ENCODE measurements around the gene AOC3. TPM values are rescaled to one million over a fixed set of nuclear protein-coding genes. Genes with fewer than 3 reads are reported as not detected.

The AOC3 gene
- total and polyA plus RNA-seq, 2 of the 13 experiments (the other 11 are each of a cell fraction or from before 2014, with no cell fraction given) = 8.7 to 51.7 TPM

DNA sequence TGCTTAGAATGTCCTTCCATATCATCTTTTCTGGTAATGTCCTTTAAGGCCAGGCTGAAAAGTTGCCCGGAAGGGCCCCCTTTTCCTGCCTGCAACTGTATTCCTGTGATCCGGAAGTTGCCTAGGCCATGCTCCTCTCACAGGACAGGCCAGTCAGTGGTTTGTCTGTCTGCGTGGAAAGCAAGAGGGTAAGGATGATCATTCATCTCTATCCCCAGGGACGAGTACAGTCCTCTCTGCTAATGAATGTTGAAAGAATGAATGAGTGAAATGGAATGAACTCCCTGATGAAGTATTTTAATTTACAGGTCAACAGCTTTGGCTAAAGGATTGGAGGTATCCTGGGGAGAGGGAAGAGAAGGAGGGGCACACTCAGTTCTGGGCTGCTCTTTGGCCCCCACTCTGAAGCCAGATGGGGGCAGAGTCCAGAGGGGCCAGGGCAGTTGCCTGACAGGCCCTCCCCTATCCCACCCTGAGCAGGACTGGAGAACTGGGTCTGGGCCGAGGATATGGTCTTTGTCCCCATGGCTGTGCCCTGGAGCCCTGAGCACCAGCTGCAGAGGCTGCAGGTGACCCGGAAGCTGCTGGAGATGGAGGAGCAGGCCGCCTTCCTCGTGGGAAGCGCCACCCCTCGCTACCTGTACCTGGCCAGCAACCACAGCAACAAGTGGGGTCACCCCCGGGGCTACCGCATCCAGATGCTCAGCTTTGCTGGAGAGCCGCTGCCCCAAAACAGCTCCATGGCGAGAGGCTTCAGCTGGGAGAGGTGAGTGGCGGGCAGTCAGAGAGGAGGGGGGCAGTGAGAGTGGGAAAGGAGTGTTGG lies 3.2 kb downstream of the AOC3 start (continued):
- TF ChIP-seq HMGXB4 (CRISPR knock-in tag; IDR thresholded peaks at IDR 0.05; ENCODE audit: borderline replicate concordance in 1 of 2, low read depth in 1 of 2) (peak in 1 of 2 experiments; percentile 52; a peak in 2 of 4 replicates), SMARCE1 (IDR thresholded peaks at IDR 0.05; ENCODE audit: borderline replicate concordance) (no peak), ZNF333 (CRISPR knock-in tag; IDR thresholded peaks at IDR 0.05; ENCODE audit: borderline replicate concordance) (no peak), ZMYM3 (CRISPR knock-in tag; IDR thresholded peaks at IDR 0.05) (no peak), MTA1 (CRISPR knock-in tag; IDR thresholded peaks at IDR 0.05; ENCODE audit: borderline replicate concordance) (peak; percentile 98), NKX3-1 (CRISPR knock-in tag; IDR thresholded peaks at IDR 0.05) (no peak), PRMT3 (CRISPR knock-in tag; IDR thresholded peaks at IDR 0.05; ENCODE audit: borderline replicate concordance, low read depth) (no peak), AHDC1 (CRISPR knock-in tag; IDR thresholded peaks at IDR 0.05; ENCODE audit: borderline replicate concordance) (peak; percentile 85), HIVEP1 (CRISPR knock-in tag; IDR thresholded peaks at IDR 0.05) (no peak), IRF2 (CRISPR knock-in tag; IDR thresholded peaks at IDR 0.05) (no peak), MBNL3 (CRISPR knock-in tag; conservative IDR thresholded peaks at IDR 0.05) (no peak), TRIM24 (CRISPR knock-in tag; IDR thresholded peaks at IDR 0.05) (no peak), MEIS1 (CRISPR knock-in tag; IDR thresholded peaks at IDR 0.05; ENCODE audit: borderline replicate concordance) (peak; percentile 45; the same call in 1 of the 2 replicates), ZNF7 (CRISPR knock-in tag; IDR thresholded peaks at IDR 0.05) (no peak), ZNF24 (IDR thresholded peaks at IDR 0.05) (0 out of 2 replicates have a peak, but pooled peaks have one; percentile 50), MED1 (CRISPR knock-in tag; IDR thresholded peaks at IDR 0.05) (peak; percentile 87), ZNF280B (CRISPR knock-in tag; IDR thresholded peaks at IDR 0.05; ENCODE audit: borderline replicate concordance) (peak; percentile 81), ZNF441 (CRISPR knock-in tag; IDR thresholded peaks at IDR 0.05; ENCODE audit: borderline replicate concordance) (peak; percentile 26; the same call in 1 of the 2 replicates)
- TF ChIP-seq, protein P1, sequence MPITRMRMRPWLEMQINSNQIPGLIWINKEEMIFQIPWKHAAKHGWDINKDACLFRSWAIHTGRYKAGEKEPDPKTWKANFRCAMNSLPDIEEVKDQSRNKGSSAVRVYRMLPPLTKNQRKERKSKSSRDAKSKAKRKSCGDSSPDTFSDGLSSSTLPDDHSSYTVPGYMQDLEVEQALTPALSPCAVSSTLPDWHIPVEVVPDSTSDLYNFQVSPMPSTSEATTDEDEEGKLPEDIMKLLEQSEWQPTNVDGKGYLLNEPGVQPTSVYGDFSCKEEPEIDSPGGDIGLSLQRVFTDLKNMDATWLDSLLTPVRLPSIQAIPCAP (CRISPR knock-in tag; IDR thresholded peaks at IDR 0.05; ENCODE audit: low read depth) = peak; percentile 11; the same call in 1 of the 2 replicates

All from HepG2 (cell line).